Measurements from ENCODE around the gene GGA1. TPM values are rescaled to one million over a fixed set of nuclear protein-coding genes. Genes with fewer than 3 reads are reported as not detected.
"Not testable (repeated sequence)": the region's sequence is repeated elsewhere in the genome, so short reads cannot be mapped to it uniquely, and the experiment has no call there.

The GGA1 gene
- total RNA-seq, 2 donors from 2014 or later, result 30.0 to 31.2 TPM

DNA sequence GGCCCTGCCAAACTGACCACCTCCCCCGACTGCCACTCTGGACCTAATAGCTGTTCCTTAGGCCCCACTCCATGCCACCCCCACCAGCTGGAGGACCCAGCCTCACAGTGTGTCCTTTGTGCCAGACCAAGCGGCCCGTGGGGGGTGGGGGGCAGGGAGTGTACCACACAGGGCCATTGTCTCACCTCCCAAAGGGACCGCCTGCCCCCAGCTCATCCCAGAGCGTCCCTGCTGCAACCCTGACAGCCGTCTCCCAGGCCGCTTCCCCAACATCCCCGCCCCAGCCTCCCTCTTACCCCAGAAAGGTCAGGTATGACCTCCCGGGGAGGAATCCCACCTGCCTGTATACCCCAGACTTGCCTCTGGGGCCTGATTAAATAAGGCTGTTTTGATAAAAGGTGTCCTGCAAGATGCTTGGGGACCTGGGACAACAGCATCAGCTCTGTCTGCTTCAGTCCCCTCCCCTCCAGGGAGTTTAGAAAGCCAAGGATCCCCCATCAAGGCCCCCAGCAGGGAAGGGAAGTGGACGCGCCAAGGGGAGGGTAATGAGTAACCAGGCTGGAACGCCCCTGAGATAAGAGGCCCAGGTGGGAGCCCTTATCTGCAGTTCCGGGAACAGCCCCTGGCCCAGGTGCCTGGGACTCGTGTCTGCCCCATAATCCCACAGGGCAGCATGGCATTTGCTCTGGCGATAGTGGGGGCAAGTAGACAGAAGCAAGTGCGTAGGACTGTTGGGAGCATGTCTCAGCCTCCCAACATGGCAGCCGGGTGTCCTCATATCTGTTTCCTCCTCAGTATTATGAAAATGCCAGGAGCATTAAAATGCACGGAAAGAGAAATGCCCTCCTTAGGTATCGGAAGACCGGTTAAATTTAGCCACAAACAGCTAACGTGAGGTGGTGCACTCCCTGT lies 39.4 kb upstream of the GGA1 start:
- intact Hi-C loops (cut with DNase I), result no loop called here
- DNase-seq (ENCODE audit: low spot score), result no peak

DNA sequence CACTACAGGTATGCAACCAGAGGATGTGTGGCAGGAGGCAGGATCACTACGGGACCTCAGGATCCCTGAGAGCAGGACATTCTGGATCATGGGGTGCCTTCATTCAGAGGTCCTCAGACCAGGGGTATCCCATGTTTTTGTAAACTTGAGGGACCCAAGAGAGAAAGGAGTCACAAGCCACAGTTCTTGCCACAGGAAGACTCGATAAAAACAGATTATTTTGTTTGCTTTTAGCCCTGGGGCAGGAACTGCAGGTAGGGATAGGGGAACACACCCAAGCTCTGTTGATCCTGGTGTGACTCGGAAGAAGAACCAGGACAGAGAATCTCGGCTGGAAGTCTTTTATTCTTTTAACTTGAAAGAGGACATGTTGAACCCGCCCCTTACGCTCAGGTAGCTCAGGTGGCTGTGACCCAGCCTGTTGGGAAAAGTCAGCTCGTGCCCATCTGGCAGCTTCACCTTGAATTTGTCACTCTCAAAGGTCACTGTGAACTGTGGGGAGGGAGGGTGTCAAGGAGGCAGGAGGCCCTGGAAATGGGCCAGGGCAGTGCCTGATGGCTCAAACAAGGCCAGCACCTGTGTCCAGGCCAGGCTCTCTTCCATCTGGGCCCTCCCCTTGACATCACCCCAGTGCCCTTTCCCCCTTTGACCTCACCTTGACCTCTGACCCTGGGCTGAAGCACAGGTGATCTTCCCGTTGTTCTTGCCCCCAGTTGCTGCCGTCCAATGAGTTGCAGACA lies 38.5 kb upstream of the GGA1 start:
- DNase-seq (ENCODE audit: low spot score), result no peak

DNA sequence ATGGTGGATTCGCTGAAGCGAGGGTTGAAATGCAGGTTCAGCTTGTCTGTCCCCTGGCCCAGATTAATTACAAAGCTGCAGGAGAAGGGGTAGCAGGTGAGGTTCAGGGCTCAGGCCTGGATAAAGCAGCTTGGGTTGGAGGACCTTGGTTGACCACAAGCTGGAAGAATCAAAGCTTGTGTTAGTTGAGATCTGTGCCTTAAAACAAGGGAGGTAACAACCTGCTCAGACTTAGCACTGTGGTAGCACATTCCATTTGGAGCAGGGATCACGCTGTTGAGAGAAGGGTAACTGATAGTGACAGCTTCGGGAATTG lies 38.0 kb upstream of the GGA1 start:
- no peak for DNase-seq (ENCODE audit: low spot score)
- intact Hi-C loops (cut with DNase I), result loop anchor here in 1 of 2 donors (5.0 kb wide), 1 partner anchor 33 kb away; no protein-coding TSS in a partner anchor

More for the DNA sequence above, 38.5 kb upstream of the GGA1 start:
- intact Hi-C loops (cut with DNase I), result loop anchor here in 1 of 2 donors (5.0 kb wide), 1 partner anchor 33 kb away; no protein-coding TSS in a partner anchor

GRCh38 chr22:37571258-37571991 lies 37.2 kb upstream of the GGA1 start:
- intact Hi-C loops (cut with DNase I), result loop anchor here in 1 of 2 donors (5.0 kb wide), 1 partner anchor 34 kb away; no protein-coding TSS in a partner anchor

DNA sequence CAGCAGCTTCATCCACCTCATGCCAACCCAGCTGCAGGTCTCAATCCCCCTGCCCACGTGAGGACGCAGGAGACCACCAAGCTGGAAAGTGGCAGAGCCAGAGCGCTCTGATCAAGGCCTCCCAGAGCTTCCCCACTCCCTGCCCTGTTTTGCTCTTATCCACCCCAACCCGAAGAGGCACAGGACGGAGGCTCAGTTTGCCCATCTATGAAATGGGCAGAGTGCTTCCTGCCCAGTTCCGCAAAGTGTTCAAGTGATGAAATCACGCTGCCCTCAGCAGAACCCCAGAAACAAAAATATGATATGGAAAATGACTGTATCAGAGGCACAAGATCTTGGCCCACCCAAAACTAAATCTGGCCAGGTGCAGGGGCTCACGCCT lies 36.7 kb upstream of the GGA1 start:
- DNase-seq (ENCODE audit: low spot score), result no peak
- intact Hi-C loops (cut with DNase I), result loop anchor here in 1 of 2 donors (5.0 kb wide), 1 partner anchor 35 kb away; no protein-coding TSS in a partner anchor

More at GRCh38 chr22:37571258-37571991, 37.2 kb upstream of the GGA1 start:
- no peak for DNase-seq (ENCODE audit: low spot score)

DNA sequence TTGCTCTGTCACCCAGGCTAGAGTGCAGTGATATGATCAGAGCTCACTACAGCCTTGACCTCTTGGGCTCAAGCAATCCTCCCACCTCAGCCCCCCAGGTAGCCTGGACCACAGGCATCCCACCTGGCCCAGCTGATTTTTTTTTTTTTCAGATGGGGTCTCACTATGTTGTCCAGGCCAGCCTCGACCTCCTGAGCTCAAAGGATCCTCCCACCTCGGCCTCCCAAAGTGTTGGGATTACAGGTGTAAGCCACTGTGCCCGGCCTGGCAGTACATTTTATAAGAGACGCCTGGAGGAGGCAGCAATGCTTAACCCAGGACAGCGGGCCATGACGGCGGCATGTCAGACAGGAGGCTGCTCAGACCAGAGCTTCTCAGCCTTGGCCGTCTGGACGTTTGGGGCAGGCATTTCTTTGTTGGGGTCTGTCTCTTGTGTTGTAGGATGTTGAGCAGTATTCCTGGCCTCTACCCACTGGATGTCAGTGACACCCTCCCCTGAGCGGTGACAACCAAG lies 33.1 kb upstream of the GGA1 start:
- intact Hi-C loops (cut with DNase I), result loop anchor here in 1 of 2 donors (2.0 kb wide), 1 partner anchor 415 kb away; no protein-coding TSS in a partner anchor
- DNase-seq (ENCODE audit: low spot score), result no peak

DNA sequence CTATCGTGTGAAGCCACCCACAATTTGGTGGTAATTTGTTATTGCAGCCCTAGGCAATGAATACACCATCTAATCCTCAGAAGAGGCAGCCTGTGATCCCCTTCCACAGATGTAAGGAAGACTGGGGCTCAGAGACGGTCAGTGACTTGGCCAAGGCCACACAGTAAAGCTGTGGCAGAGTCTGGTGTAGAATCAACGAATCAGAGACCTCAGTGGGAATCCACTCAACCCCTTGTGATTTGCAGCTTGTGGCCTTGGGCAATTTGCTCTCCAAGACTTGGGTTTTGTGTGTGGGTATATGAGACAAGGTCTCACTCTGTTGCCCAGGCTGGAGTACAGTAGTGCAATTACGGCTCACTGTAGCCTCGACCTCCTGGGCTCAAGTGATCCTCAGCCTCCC lies 30.6 kb upstream of the GGA1 start:
- no peak for DNase-seq (ENCODE audit: low spot score)
- intact Hi-C loops (cut with DNase I), result no loop called here

DNA sequence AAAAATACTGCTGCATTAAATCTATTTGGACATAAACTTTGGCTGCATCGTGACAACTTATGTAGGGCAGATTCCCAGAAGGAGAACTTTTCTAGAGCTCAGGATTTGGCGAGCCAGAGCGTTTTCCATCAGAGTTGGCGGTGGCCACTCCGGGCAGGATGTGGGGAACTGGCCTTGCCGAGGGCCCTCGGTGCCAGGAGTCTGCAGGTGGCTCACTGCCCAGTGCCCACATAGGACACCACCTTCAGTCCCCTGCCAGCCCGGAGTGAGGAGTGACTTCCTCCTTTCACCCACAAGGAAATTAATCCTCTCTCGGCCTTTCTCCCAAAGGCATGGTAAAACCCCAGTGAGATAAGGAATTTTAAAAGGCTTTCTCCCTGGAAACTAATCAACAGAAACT lies 27.1 kb upstream of the GGA1 start:
- DNase-seq (ENCODE audit: low spot score), result no peak
- intact Hi-C loops (cut with DNase I), result no loop called here

GRCh38 chr22:37582526-37582925 lies 26.1 kb upstream of the GGA1 start:
- no peak for DNase-seq (ENCODE audit: low spot score)
- intact Hi-C loops (cut with DNase I), result no loop called here

DNA sequence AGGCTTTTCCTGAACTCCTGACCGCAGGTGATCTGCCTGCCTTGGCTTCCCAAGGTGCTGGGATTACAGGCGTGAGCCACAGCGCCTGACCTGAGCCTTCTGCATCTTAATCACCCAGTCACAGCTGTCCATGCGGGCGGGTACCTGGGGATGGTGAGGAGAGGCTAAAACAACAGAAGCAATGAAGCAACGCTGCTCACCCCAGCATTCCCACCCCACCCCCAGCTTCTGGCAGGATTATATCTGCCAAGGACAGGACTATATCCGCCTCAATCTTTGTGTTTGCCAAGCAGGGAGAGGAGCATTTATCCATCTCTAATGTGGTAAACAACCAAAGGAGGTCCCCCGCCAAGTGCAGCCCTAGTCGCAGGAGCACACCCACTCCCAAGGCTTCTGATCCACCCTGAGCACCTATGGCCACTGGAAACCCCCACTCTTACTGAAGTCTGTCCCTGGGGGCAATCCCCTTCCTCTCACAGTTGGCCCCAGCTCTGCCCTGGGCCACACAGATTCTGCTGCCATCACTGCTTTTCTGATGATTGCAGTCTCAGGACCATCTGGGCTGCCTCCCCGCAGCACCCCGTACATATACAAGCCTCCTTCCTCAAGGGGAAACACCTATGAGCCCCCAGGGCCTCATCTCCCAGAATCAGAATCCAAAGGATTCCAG lies 20.0 kb upstream of the GGA1 start:
- intact Hi-C loops (cut with DNase I), result loop anchor here in 1 of 2 donors (5.0 kb wide), 1 partner anchor 46 kb away; no protein-coding TSS in a partner anchor
- DNase-seq (ENCODE audit: low spot score), result no peak

DNA sequence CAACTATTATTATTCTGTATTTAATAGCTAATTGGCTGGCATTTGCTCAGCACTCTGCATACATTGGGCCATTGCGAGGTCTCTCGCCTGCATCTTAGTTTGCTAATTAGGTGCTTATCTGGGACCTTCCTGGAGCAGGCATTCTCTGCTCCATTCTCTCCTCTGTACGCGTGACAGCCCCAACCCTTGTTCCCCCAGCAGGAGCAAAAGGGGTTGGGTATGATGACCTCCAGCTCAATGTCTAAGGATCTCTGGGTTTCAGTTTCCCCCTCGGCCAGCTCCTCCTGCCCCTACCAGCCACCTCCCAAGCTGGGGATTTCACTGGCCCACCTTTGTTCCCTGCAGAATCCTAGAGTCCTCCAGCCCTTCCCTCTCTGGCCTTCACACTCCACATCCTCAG lies 19.0 kb upstream of the GGA1 start:
- DNase-seq (ENCODE audit: low spot score), result no peak
- intact Hi-C loops (cut with DNase I), result loop anchor here (5.0 to 10.0 kb wide), 2 partner anchors 45 to 47 kb away; no protein-coding TSS in a partner anchor

DNA sequence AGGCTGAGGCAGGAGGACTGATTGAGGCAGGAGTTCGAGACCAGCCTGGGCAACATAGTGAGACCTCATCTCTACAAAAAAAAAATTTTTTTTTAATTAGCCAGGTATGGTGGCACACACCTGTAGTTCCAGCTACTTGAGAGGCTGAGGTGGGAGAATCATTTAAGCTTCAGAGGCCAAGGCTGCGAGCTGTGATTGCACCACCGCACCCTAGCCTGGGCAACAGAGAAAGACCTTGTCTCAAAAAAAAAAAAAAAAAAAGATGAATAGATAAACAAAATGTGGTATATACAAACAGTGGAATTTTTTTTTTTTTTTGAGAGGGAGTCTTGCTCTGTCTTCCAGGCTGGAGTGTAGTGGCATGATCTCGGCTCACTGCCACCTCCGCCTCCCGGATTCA lies 17.6 kb upstream of the GGA1 start:
- intact Hi-C loops (cut with DNase I), result loop anchor here in 1 of 2 donors (10.0 kb wide), 1 partner anchor 46 kb away; no protein-coding TSS in a partner anchor
- not testable (repeated sequence) for DNase-seq (ENCODE audit: low spot score)

DNA sequence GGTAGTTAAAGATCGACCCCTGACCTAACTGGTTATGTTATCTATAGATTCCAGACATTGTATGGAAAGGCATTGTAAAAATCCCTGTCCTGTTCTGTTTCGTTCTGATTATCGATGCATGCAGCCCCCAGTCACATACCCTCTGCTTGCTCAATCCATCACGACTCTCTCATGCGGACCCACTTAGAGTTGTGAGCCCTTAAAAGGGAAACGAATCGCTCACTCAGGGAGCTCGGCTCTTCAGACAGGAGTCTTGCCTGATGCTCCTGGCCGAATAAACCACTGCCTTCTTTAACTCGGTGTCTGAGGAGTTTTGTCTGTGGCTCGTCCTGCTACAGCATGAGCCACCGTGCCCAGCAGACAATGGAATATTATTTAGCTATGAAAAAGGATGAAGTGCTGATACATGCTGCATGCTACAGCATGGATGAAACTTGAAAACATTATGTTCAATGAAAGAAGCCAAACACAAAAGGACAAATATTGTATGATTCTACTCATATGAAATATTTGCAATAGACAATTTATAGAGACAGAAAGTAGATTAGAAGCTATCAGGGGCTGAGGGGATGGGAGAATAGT lies 16.7 kb upstream of the GGA1 start:
- intact Hi-C loops (cut with DNase I), result loop anchor here in 1 of 2 donors (10.0 kb wide), 1 partner anchor 47 kb away; no protein-coding TSS in a partner anchor
- DNase-seq (ENCODE audit: low spot score), result no peak

DNA sequence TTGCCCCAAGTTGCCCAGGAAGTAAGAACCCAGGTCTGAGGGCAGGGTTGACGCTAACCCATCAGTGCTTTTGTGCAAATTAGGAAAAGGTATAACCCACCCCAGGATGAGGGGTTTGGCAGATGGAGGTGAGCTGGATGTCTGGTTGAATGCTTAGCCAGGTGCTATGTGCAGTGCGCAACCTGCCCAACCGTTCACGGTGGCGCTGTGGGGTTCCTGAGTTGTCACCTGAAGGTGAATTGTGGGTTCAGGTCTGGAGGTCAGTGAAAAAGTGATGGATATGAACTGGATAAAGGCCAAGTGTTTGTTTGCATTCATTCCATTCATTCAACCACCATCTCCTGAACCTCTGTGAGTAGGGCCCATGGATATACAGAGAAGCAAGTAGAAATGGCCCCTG lies 14.4 kb upstream of the GGA1 start:
- intact Hi-C loops (cut with DNase I), result loop anchor here in 1 of 2 donors (10.0 kb wide), 1 partner anchor 49 kb away; no protein-coding TSS in a partner anchor
- no peak for DNase-seq (ENCODE audit: low spot score)

GRCh38 chr22:37599153-37599552 lies 9.5 kb upstream of the GGA1 start:
- intact Hi-C loops (cut with DNase I), result loop anchor here in 1 of 2 donors (10.0 kb wide), 1 partner anchor 54 kb away; no protein-coding TSS in a partner anchor
- DNase-seq (ENCODE audit: low spot score), result no peak

- DNase-seq (ENCODE audit: low spot score), result no peak
- intact Hi-C loops (cut with DNase I), result no loop called here
These were observed 7.5 kb upstream of the GGA1 start for GRCh38 chr22:37601203-37601539.

DNA sequence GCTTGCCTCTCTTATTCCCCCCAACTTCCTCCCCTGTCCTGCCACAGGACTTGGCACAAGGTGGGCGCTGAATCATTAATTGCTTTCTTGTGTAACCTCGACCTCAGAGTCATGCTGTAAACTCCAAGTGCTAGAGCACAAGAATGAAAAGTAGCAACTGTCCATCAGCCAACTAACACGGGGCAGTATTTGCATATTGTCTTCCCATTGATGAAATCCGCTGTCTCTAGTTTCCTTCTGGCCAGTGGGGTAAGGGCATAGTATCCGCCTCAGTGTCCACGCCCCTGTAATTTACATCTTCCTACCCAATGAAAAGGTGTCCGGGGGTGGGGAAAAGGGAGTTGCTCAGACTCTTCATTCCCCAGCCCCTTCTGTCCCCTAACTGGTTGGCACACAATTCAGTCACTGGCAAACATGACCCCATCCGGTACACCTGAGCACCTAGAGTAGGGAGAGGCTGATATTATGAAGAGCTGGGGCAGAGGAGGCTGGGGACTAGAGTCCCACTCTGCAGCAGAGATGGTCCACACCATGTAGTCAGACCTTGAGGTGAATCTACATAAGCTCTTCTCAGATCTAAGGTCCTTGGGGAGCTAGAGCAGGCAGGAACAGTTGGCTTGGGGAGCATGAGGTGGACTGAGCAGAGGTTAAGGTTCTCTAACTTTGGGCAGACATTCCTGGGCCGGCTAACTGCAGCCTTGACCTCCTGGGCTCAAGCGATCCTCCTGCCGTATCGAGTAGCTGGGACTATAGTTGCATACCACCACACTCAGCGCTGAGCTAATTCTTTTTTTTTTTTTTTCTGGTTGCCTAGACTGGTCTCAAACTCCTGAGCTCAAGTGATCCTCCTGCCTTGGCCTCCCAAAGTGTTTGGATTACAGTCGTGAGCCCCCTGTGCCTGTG lies 6.8 kb upstream of the GGA1 start:
- intact Hi-C loops (cut with DNase I), result no loop called here
- DNase-seq (ENCODE audit: low spot score), result no peak

All from posterior vena cava (tissue), 2 donors.